RKO (cell line): ENCODE measurements around the gene RPL10A.

ENCODE experiments used
- DNase-seq: peaks from one replicate; pipeline ENCODE4 v3.0.0-alpha.2; 2016; ENCODE audit warnings: low spot score

RPL10A gene

GRCh38 chr6:35492974-35493284 lies 24.7 kb downstream of the RPL10A start:
- DNase-seq = no peak

GRCh38 chr6:35493307-35493983 lies 25.2 kb downstream of the RPL10A start:
- DNase-seq = no peak

GRCh38 chr6:35494161-35494563 lies 26.0 kb downstream of the RPL10A start:
- DNase-seq = no peak

GRCh38 chr6:35495258-35496035 lies 27.2 kb downstream of the RPL10A start:
- DNase-seq = no peak

- peak; percentile 62 for DNase-seq
Measured at GRCh38 chr6:35496036-35496840, 28.0 kb downstream of the RPL10A start.

- DNase-seq = peak; percentile 82
Measured at GRCh38 chr6:35496841-35497570, 28.8 kb downstream of the RPL10A start, which contains the start of gene TEAD3. TEAD3 (minus strand) TSS chr6:35497079.

- DNase-seq = peak; percentile 89
Measured at GRCh38 chr6:35497571-35498421, 29.6 kb downstream of the RPL10A start.

- DNase-seq = no peak
Measured at GRCh38 chr6:35498422-35499067, 30.3 kb downstream of the RPL10A start.

GRCh38 chr6:35499372-35499771 lies 31.2 kb downstream of the RPL10A start:
- DNase-seq = no peak

- peak; percentile 82 for DNase-seq
Measured at GRCh38 chr6:35500782-35501181, 32.6 kb downstream of the RPL10A start.

GRCh38 chr6:35501784-35502183 lies 33.6 kb downstream of the RPL10A start:
- no peak for DNase-seq

GRCh38 chr6:35503534-35503933 lies 35.3 kb downstream of the RPL10A start:
- DNase-seq = no peak

GRCh38 chr6:35505999-35506412 lies 37.8 kb downstream of the RPL10A start:
- no peak for DNase-seq

- DNase-seq = no peak
Measured at GRCh38 chr6:35506536-35506935, 38.3 kb downstream of the RPL10A start.

GRCh38 chr6:35507221-35507620 lies 39.0 kb downstream of the RPL10A start:
- no peak for DNase-seq

- DNase-seq = no peak
Measured at GRCh38 chr6:35508027-35508426, 39.8 kb downstream of the RPL10A start.

GRCh38 chr6:35508542-35508941 lies 40.3 kb downstream of the RPL10A start:
- no peak for DNase-seq

GRCh38 chr6:35510916-35511561 lies 42.8 kb downstream of the RPL10A start:
- no peak for DNase-seq

GRCh38 chr6:35511562-35511941 lies 43.4 kb downstream of the RPL10A start:
- DNase-seq = no peak

GRCh38 chr6:35512006-35512405 lies 43.8 kb downstream of the RPL10A start:
- DNase-seq = no peak
